GM23338 (cell line): ENCODE measurements around the gene AP4B1.

Experiments
- POLR2AphosphoS5 ChIP-seq: IDR thresholded peaks from 2 replicates; pipeline ENCODE4 v1.6.1; 2016; ENCODE audit warnings: antibody characterized with exemption, low read depth
- STAT1 ChIP-seq: IDR thresholded peaks from one replicate; pipeline ENCODE4 v1.6.1; 2016; ENCODE audit warnings: antibody characterized with exemption; ENCODE audit not compliant: unreplicated experiment
- TF ChIP-seq, protein P1 (sequence below), 2 experiments: fragments of 200-600 bp in 1 of 2; sonication (generic) in 1 of 2; conservative IDR thresholded peaks; 2 replicates each; pipeline versions ENCODE4 v1.5.1 to v1.6.1; 2016 to 2017; ENCODE audit warnings: antibody characterized with exemption in 2 of 2, low read depth in 2 of 2, mild to moderate bottlenecking in 2 of 2, moderate library complexity in 1 of 2

GRCh38 chr1:113903501-113904292, 902 bp downstream of the AP4B1 start:
- TF ChIP-seq STAT1 (no peak), POLR2AphosphoS5 (no peak)
- TF ChIP-seq, protein P1, sequence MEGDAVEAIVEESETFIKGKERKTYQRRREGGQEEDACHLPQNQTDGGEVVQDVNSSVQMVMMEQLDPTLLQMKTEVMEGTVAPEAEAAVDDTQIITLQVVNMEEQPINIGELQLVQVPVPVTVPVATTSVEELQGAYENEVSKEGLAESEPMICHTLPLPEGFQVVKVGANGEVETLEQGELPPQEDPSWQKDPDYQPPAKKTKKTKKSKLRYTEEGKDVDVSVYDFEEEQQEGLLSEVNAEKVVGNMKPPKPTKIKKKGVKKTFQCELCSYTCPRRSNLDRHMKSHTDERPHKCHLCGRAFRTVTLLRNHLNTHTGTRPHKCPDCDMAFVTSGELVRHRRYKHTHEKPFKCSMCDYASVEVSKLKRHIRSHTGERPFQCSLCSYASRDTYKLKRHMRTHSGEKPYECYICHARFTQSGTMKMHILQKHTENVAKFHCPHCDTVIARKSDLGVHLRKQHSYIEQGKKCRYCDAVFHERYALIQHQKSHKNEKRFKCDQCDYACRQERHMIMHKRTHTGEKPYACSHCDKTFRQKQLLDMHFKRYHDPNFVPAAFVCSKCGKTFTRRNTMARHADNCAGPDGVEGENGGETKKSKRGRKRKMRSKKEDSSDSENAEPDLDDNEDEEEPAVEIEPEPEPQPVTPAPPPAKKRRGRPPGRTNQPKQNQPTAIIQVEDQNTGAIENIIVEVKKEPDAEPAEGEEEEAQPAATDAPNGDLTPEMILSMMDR (conservative IDR thresholded peaks at IDR 0.05; ENCODE audit: low read depth in 2 of 2) = no peak
